Activated CD4-positive, alpha-beta T cell treated with anti-CD3 and anti-CD28 coated beads, Interleukin-2, Interleukin-4, amounts not matched to agents 100 ng/mL and 50 ng/mL, durations not matched to agents 16 hours and 8 hours (primary cell): ENCODE results near the gene SEC24D.
"Not testable (repeated sequence)": the region's sequence is repeated elsewhere in the genome, so short reads cannot be mapped to it uniquely, and the experiment has no call there.

Experiments used
- DNase-seq: peaks from one replicate; pipeline ENCODE4 v3.0.0-alpha.2; 2020; ENCODE audit warnings: low spot score

SEC24D gene

GRCh38 chr4:118810991-118811764 lies 24.7 kb downstream of the SEC24D start:
- DNase-seq: no peak

- DNase-seq: no peak
These were observed 28.3 kb downstream of the SEC24D start for GRCh38 chr4:118807659-118808058.

GRCh38 chr4:118803253-118803652 lies 32.7 kb downstream of the SEC24D start:
- DNase-seq: no peak

GRCh38 chr4:118801895-118802575 lies 33.9 kb downstream of the SEC24D start:
- DNase-seq: no peak

- no peak for DNase-seq
These were observed 36.5 kb downstream of the SEC24D start for GRCh38 chr4:118799231-118799942.

GRCh38 chr4:118798658-118799057 lies 37.3 kb downstream of the SEC24D start:
- no peak for DNase-seq

GRCh38 chr4:118797558-118798142 lies 38.3 kb downstream of the SEC24D start:
- no peak for DNase-seq

GRCh38 chr4:118791690-118792446 lies 44.1 kb downstream of the SEC24D start:
- DNase-seq: not testable (repeated sequence)

GRCh38 chr4:118790544-118790943 lies 45.4 kb downstream of the SEC24D start:
- no peak for DNase-seq

GRCh38 chr4:118788911-118789310 lies 47.0 kb downstream of the SEC24D start:
- no peak for DNase-seq

GRCh38 chr4:118787844-118788380 lies 48.0 kb downstream of the SEC24D start:
- no peak for DNase-seq

GRCh38 chr4:118784776-118785175 lies 51.1 kb downstream of the SEC24D start:
- DNase-seq: no peak

- no peak for DNase-seq
These were observed 52.0 kb downstream of the SEC24D start for GRCh38 chr4:118783887-118784286.

GRCh38 chr4:118782886-118783285 lies 53.0 kb downstream of the SEC24D start:
- DNase-seq: not testable (repeated sequence)

- not testable (repeated sequence) for DNase-seq
These were observed 58.3 kb downstream of the SEC24D start for GRCh38 chr4:118777649-118778048.

GRCh38 chr4:118776955-118777640 lies 58.8 kb downstream of the SEC24D start:
- DNase-seq: not testable (repeated sequence)

GRCh38 chr4:118776157-118776954 lies 59.6 kb downstream of the SEC24D start:
- DNase-seq: no peak

GRCh38 chr4:118775405-118775804 lies 60.5 kb downstream of the SEC24D start:
- no peak for DNase-seq

GRCh38 chr4:118774989-118775388 lies 60.9 kb downstream of the SEC24D start:
- DNase-seq: no peak

- DNase-seq: no peak
These were observed 61.6 kb downstream of the SEC24D start for GRCh38 chr4:118774321-118774720.
